Measurements from ENCODE around the gene BMP5.

Gene BMP5

GRCh38 chr6:55778705-55779104 is 96.7 kb downstream of the BMP5 start:
- TF ChIP-seq CTCF (IDR thresholded peaks at IDR 0.05; ENCODE audit: low read depth, low read length): no peak
- DNase-seq (ENCODE audit: extremely low read depth, low read depth): no peak

GRCh38 chr6:55777469-55777868 is 97.9 kb downstream of the BMP5 start:
- no peak for TF ChIP-seq CTCF (IDR thresholded peaks at IDR 0.05; ENCODE audit: low read depth, low read length)

GRCh38 chr6:55776113-55776512 is 99.3 kb downstream of the BMP5 start:
- TF ChIP-seq CTCF (IDR thresholded peaks at IDR 0.05; ENCODE audit: low read depth, low read length): no peak
- no peak for DNase-seq (ENCODE audit: extremely low read depth, low read depth)

More at GRCh38 chr6:55777469-55777868, 97.9 kb downstream of the BMP5 start:
- DNase-seq (ENCODE audit: extremely low read depth, low read depth): no peak

- no peak for DNase-seq (ENCODE audit: extremely low read depth, low read depth)
- no peak for TF ChIP-seq CTCF (IDR thresholded peaks at IDR 0.05; ENCODE audit: low read depth, low read length)
Observed at GRCh38 chr6:55775029-55775318, 100.4 kb downstream of the BMP5 start.

GRCh38 chr6:55774286-55775028 is 100.9 kb downstream of the BMP5 start:
- no peak for TF ChIP-seq CTCF (IDR thresholded peaks at IDR 0.05; ENCODE audit: low read depth, low read length)
- no peak for DNase-seq (ENCODE audit: extremely low read depth, low read depth)

- no peak for DNase-seq (ENCODE audit: extremely low read depth, low read depth)
- TF ChIP-seq CTCF (IDR thresholded peaks at IDR 0.05; ENCODE audit: low read depth, low read length): no peak
Observed at GRCh38 chr6:55773620-55774216, 101.7 kb downstream of the BMP5 start.

- DNase-seq (ENCODE audit: extremely low read depth, low read depth): no peak
- no peak for TF ChIP-seq CTCF (IDR thresholded peaks at IDR 0.05; ENCODE audit: low read depth, low read length)
Observed at GRCh38 chr6:55772730-55773129, 102.7 kb downstream of the BMP5 start.

Measured in AG09319 (cell line).